T-helper 17 cell (primary cell): ENCODE data around the gene IKZF1. TPM values are rescaled to one million over a fixed set of nuclear protein-coding genes. Genes with fewer than 3 reads are reported as not detected.
"Not testable (repeated sequence)": the region's sequence is repeated elsewhere in the genome, so short reads cannot be mapped to it uniquely, and the experiment has no call there.

Source experiments
- ATAC-seq: fragments of 150-1000 bp; cut with Tn5 transposase; 2 replicates; pipeline ENCODE4 v1.10.0; 2021; ENCODE audit warnings: mild to moderate bottlenecking, moderate library complexity
- DNase-seq, 3 donors: peaks; one replicate each; pipeline versions ENCODE4 v3.0.0 to v3.0.0-alpha.2; 2020 to 2021
- H3K9me3 ChIP-seq: one replicate; pipeline ENCODE4 v1.7.0; 2013; ENCODE audit warnings: low read length, mild to moderate bottlenecking; ENCODE audit not compliant: control insufficient read depth, poor library complexity, severe bottlenecking
- H3K27ac Mint-ChIP-seq: one replicate; pipeline ENCODE4 v1.8.0; 2022; ENCODE audit warnings: mild to moderate bottlenecking, moderate library complexity, mixed read lengths
- H3K27me3 Mint-ChIP-seq: one replicate; pipeline ENCODE4 v1.8.0; 2022; ENCODE audit warnings: mixed read lengths
- H3K36me3 Mint-ChIP-seq: one replicate; pipeline ENCODE4 v1.8.0; 2022; ENCODE audit warnings: low read depth, mixed read lengths
- H3K4me1 Mint-ChIP-seq: one replicate; pipeline ENCODE4 v1.8.0; 2022; ENCODE audit warnings: mild to moderate bottlenecking, mixed read lengths
- H3K4me3 Mint-ChIP-seq: one replicate; pipeline ENCODE4 v1.8.0; 2022; ENCODE audit warnings: mild to moderate bottlenecking, moderate library complexity, mixed read lengths
- total RNA-seq, 4 donors: library from RNA in 2 of 4; stranded (reverse) in 2 of 4; gene quantifications; one replicate each; pipeline ENCODE4 v1.2.3 and lab custom pipeline; 2022 to 2026

Gene IKZF1
- total RNA-seq, 2 donors from 2014 or later, result 301 to 323 TPM

- peak; percentile 48 for ATAC-seq
- Mint-ChIP-seq H3K4me3 (no peak overlapping the region), H3K27ac (no peak overlapping the region), H3K27me3 (no peaks in the 10 kb centered on the region), H3K4me1 (peaks cover 36% of the 10 kb centered on the region), H3K36me3 (peaks cover 6% of the 10 kb centered on the region)
- DNase-seq, result no peak
- H3K9me3 ChIP-seq, result no peaks in the 10 kb centered on the region
Observed at GRCh38 chr7:50336894-50337703, 32.6 kb downstream of the IKZF1 start.

DNA sequence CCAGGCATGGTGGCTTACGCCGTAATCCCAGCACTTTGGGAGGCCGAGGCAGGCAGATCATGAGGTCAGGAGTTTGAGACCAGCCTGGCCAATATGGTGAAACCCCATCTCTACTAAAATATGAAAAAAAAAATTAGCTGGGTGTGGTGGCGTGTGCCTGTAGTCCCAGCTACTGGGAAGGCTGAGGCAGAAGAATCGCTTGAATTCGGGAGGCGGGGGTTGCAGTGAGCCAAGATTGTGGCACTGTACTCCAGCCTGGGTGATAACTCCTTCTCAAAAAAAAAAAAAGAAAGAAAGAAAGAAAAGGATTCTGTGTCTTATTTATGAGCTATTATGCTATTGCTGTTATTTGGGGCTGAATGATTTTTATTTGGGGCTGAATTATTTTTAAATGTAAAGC, 35.0 kb downstream of the IKZF1 start:
- not testable (repeated sequence) for H3K9me3 ChIP-seq, H3K4me3 Mint-ChIP-seq, DNase-seq, ATAC-seq, H3K27ac Mint-ChIP-seq, H3K27me3 Mint-ChIP-seq
- peaks cover 13% of the 10 kb centered on the region for H3K36me3 Mint-ChIP-seq
- peaks cover 51% of the 10 kb centered on the region for H3K4me1 Mint-ChIP-seq

GRCh38 chr7:50339990-50340500, 35.5 kb downstream of the IKZF1 start:
- Mint-ChIP-seq H3K4me3 (no peak overlapping the region), H3K36me3 (peaks cover 15% of the 10 kb centered on the region), H3K27me3 (no peaks in the 10 kb centered on the region), H3K27ac (no peak overlapping the region), H3K4me1 (peaks cover 53% of the 10 kb centered on the region)
- no peaks in the 10 kb centered on the region for H3K9me3 ChIP-seq
- ATAC-seq (peak; percentile 70), DNase-seq (peak in 2 of 3 donors; percentile 35 to 44)

DNA sequence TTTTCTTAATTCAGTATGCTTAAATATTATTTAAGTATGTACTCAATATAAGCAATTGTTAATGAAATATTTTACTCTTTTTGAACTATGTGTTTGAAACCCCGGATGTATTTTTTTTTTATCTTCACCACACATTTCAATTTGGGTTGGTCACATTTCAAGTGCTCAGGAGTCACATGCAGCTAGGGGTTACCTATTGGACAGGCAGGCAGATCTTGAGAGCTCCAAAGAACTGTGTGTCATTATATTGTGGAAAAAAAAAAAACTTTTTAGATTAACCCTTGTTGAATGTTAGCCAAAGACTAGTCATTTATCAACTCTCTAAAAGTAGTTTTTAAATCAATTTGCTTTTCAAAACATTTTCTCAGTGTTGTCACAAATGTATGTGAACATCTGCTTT, 37.2 kb downstream of the IKZF1 start:
- no peaks in the 10 kb centered on the region for H3K9me3 ChIP-seq
- Mint-ChIP-seq H3K27ac (no peak overlapping the region), H3K36me3 (peaks cover 14% of the 10 kb centered on the region), H3K27me3 (no peaks in the 10 kb centered on the region), H3K4me1 (peaks cover 68% of the 10 kb centered on the region), H3K4me3 (peak overlapping the region; percentile 84)
- DNase-seq, result no peak
- ATAC-seq, result no peak

- Mint-ChIP-seq H3K4me1 (peaks cover 74% of the 10 kb centered on the region), H3K4me3 (peak overlapping the region; percentile 84), H3K27me3 (no peaks in the 10 kb centered on the region), H3K27ac (no peak overlapping the region), H3K36me3 (peaks cover 10% of the 10 kb centered on the region)
- ATAC-seq (peak; percentile 38), DNase-seq (peak in 2 of 3 donors; percentile 47 to 67)
- H3K9me3 ChIP-seq, result no peaks in the 10 kb centered on the region
Observed at GRCh38 chr7:50342616-50343114, 38.1 kb downstream of the IKZF1 start.

DNA sequence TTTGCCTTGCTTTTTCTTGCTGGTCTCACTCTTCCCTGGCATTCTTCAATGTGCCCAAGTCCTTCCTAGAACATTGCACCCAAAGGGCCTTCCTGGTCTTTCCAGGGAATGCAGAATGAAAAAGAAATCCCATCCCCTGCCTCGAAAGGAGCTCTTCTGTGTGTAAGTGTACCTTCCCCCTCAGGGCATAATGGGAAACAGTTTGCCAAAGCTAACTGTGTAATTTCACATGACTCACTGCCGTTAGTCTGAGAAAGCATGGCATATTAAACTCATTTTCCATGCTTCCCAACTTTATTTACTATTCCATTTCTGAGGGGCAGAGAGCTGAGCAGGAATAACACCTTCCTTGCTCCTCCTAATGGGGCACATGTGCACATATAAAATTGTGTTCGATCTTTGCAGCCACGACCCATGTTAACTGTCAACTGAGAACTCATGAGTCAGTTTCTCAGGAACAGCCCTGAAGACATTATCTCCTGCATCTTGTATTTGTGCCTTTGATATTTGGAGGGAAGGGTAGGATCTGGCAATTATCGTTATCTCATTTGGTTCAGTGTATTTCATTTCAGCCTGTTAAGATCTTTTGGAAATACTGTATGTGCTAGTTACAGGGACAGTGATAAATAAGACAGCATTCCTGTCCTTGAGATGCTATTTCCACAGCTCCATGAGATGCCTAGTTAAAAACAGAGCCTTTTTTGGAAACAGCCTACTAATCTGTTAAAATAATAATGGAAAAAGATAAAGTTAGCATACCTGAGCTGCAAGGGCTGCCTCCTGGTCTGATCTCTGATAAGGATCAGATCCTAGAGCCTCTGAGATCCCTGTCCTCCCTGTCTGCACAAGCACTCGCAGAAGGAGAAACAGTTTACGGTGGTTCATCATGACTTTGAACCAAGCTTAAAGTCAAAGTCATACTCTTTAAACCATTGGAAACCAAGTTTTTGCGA, 42.3 kb downstream of the IKZF1 start:
- H3K27ac Mint-ChIP-seq, result no peak overlapping the region

GRCh38 chr7:50347693-50348092, 43.2 kb downstream of the IKZF1 start:
- Mint-ChIP-seq H3K4me3 (peak overlapping the region; percentile 82), H3K4me1 (peaks cover 80% of the 10 kb centered on the region), H3K27me3 (no peaks in the 10 kb centered on the region), H3K36me3 (peaks cover 19% of the 10 kb centered on the region), H3K27ac (no peak overlapping the region)
- no peaks in the 10 kb centered on the region for H3K9me3 ChIP-seq
- ATAC-seq, result peak; percentile 27
- DNase-seq, result no peak

More for the DNA sequence above, 42.3 kb downstream of the IKZF1 start:
- no peak for DNase-seq
- no peaks in the 10 kb centered on the region for H3K9me3 ChIP-seq
- H3K4me1 Mint-ChIP-seq, result peaks cover 82% of the 10 kb centered on the region
- H3K27me3 Mint-ChIP-seq, result no peaks in the 10 kb centered on the region
- H3K4me3 Mint-ChIP-seq, result peak overlapping the region; percentile 82
- no peak for ATAC-seq
- peaks cover 17% of the 10 kb centered on the region for H3K36me3 Mint-ChIP-seq

DNA sequence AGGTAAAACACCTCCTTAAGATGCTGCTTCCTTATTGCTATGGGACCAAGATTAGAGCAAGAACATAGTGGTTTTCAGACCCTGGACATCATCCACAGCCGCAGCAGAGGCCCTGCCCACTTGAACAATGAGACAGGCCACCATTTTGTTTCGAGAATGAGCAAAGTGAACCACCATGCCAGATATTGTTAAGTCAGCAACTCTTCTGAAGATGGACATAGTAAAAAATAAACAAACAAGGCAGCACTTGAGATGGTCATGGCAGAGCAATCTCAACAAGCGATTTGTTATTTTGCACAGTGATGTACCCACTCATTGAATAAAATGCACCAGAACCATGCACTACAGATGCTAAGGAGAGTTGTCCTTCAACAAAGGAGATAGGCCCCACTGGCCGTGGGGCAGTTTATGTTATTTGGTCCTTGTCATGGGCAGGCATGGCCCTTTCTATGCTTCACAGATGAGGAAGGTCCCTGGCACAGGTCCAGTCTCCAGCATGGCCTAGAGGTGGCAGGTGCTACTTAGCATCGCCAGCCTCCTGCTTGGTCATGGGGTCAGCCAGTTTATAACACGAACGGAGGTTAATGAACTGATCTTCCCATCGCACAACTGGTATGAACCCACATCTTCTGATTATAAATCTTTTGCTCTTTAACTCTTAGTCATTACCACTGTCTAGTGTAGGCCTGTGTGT, 44.1 kb downstream of the IKZF1 start:
- peaks cover 16% of the 10 kb centered on the region for H3K36me3 Mint-ChIP-seq
- DNase-seq (no peak), ATAC-seq (no peak)
- no peaks in the 10 kb centered on the region for H3K27me3 Mint-ChIP-seq
- peaks cover 79% of the 10 kb centered on the region for H3K4me1 Mint-ChIP-seq
- no peak overlapping the region for H3K27ac Mint-ChIP-seq
- peak overlapping the region; percentile 82 for H3K4me3 Mint-ChIP-seq
- H3K9me3 ChIP-seq, result no peaks in the 10 kb centered on the region

GRCh38 chr7:50349399-50349798, 44.9 kb downstream of the IKZF1 start:
- ATAC-seq, result no peak

GRCh38 chr7:50349963-50350944, 45.7 kb downstream of the IKZF1 start:
- no peak overlapping the region for H3K27ac Mint-ChIP-seq
- ATAC-seq (peak; percentile 46), DNase-seq (peak in 2 of 3 donors; percentile 47 to 49)
- peaks cover 80% of the 10 kb centered on the region for H3K4me1 Mint-ChIP-seq
- peaks cover 13% of the 10 kb centered on the region for H3K36me3 Mint-ChIP-seq
- no peaks in the 10 kb centered on the region for H3K27me3 Mint-ChIP-seq
- H3K4me3 Mint-ChIP-seq, result peak overlapping the region; percentile 82
- H3K9me3 ChIP-seq, result no peaks in the 10 kb centered on the region

More at GRCh38 chr7:50349399-50349798, 44.9 kb downstream of the IKZF1 start:
- H3K36me3 Mint-ChIP-seq, result peaks cover 13% of the 10 kb centered on the region
- H3K4me1 Mint-ChIP-seq, result peaks cover 78% of the 10 kb centered on the region
- DNase-seq, result no peak
- H3K9me3 ChIP-seq, result no peaks in the 10 kb centered on the region
- peak overlapping the region; percentile 82 for H3K4me3 Mint-ChIP-seq
- H3K27me3 Mint-ChIP-seq, result no peaks in the 10 kb centered on the region
- no peak overlapping the region for H3K27ac Mint-ChIP-seq

- H3K27ac Mint-ChIP-seq, result no peak overlapping the region
- peaks cover 14% of the 10 kb centered on the region for H3K36me3 Mint-ChIP-seq
- ATAC-seq, result no peak
Observed at GRCh38 chr7:50351267-50351666, 46.8 kb downstream of the IKZF1 start.

More at GRCh38 chr7:50351267-50351666, 46.8 kb downstream of the IKZF1 start:
- no peak for DNase-seq
- Mint-ChIP-seq H3K27me3 (no peaks in the 10 kb centered on the region), H3K4me3 (peak overlapping the region; percentile 82), H3K4me1 (peaks cover 78% of the 10 kb centered on the region)
- H3K9me3 ChIP-seq, result no peaks in the 10 kb centered on the region
